GM12878 (cell line): ENCODE results near the gene OSBPL2. TPM values are rescaled to one million over a fixed set of nuclear protein-coding genes. Genes with fewer than 3 reads are reported as not detected.
A peak's percentile ranks its signal among the peaks of the same experiment; 100 is the strongest.

Experiments used
- ATAC-seq: fragments of 200-7000 bp; cut with Tn5 transposase; 3 replicates; pipeline ENCODE4 v1.9.1; 2020; ENCODE audit warnings: mild to moderate bottlenecking, moderate library complexity
- BruUV-seq: library from RNA; stranded (reverse); fragments of 400-500 nt; replicated peaks from 2 replicates; lab custom pipeline; 2021; lab: Mats Ljungman, UMichigan
- CTCF ChIA-PET: fragments of 300-600 bp; sonication (Branson Sonifier 250); formaldehyde crosslinking; extraction: SDS; loops from one replicate; lab custom pipeline; 2021; ENCODE audit warnings: inconsistent platforms; lab: Yijun Ruan, JAX
- POLR2A ChIA-PET: fragments of 350-600 bp; formaldehyde crosslinking; extraction: SDS; loops from one replicate; lab custom pipeline; 2021; ENCODE audit warnings: inconsistent platforms; lab: Charles Lee
- RAD21 ChIA-PET: fragments of 300-600 bp; sonication (Branson Sonifier 250); formaldehyde crosslinking; loops from one replicate; lab custom pipeline; 2023; ENCODE audit warnings: antibody characterized with exemption; ENCODE audit not compliant: unreplicated experiment; lab: Charles Lee
- SMC1A ChIA-PET: fragments of 300-600 bp; sonication (Branson Sonifier 250); formaldehyde crosslinking; loops from one replicate; lab custom pipeline; 2023; ENCODE audit not compliant: unreplicated experiment, uncharacterized antibody; lab: Charles Lee
- DNase-seq: peaks from one replicate; pipeline ENCODE4 v3.0.0-alpha.2; 2011; ENCODE audit warnings: low read depth, low spot score
- FAIRE-seq: peaks from 3 replicates; lab custom pipeline; 2011; peaks lifted over from hg19 to GRCh38; lab: Jason Lieb, UNC
- H2AFZ ChIP-seq: 2 replicates; pipeline ENCODE4 v1.6.0; 2011; ENCODE audit warnings: low read depth, low read length, control low read depth; ENCODE audit not compliant: control insufficient read depth
- H3K27ac ChIP-seq: 2 replicates; pipeline ENCODE4 v1.5.1; 2011; ENCODE audit warnings: control low read depth; ENCODE audit not compliant: control insufficient read depth, insufficient read depth
- H3K27me3 ChIP-seq, 2 experiments: replicated peaks in 1 of 2; 2 replicates each; pipeline versions ENCODE4 v1.6.0 to v1.6.1; 2011; ENCODE audit warnings: low read length in 1 of 2; ENCODE audit not compliant: control insufficient read depth in 2 of 2, insufficient read depth in 2 of 2
- H3K36me3 ChIP-seq, 2 experiments: 2 replicates each; pipeline ENCODE4 v1.5.1; 2011; ENCODE audit warnings: low read length in 1 of 2; ENCODE audit not compliant: control insufficient read depth in 2 of 2, insufficient read depth in 2 of 2
- H3K4me1 ChIP-seq: 2 replicates; pipeline ENCODE4 v1.6.1; 2011; ENCODE audit warnings: mild to moderate bottlenecking, low read length, moderate library complexity, mixed read lengths; ENCODE audit not compliant: control insufficient read depth, insufficient read depth
- H3K4me2 ChIP-seq: 2 replicates; pipeline ENCODE4 v1.6.0; 2011; ENCODE audit warnings: control low read depth; ENCODE audit not compliant: control insufficient read depth, insufficient read depth
- H3K4me3 ChIP-seq: fragments of 200-600 bp; sonication (generic); 2 replicates; pipeline ENCODE4 v1.5.1; 2016
- H3K79me2 ChIP-seq: 2 replicates; pipeline ENCODE4 v1.6.0; 2011; ENCODE audit warnings: low read length; ENCODE audit not compliant: control insufficient read depth, insufficient read depth
- H3K9ac ChIP-seq: 2 replicates; pipeline ENCODE4 v1.8.0; 2011; ENCODE audit warnings: low read length, control low read depth, mixed read lengths; ENCODE audit not compliant: control insufficient read depth, insufficient read depth
- H3K9me3 ChIP-seq: replicated peaks from 3 replicates; pipeline ENCODE4 v1.5.1; 2011; ENCODE audit warnings: mild to moderate bottlenecking, low read length; ENCODE audit not compliant: control insufficient read depth, insufficient read depth
- H4K20me1 ChIP-seq: 2 replicates; pipeline ENCODE4 v1.6.0; 2011; ENCODE audit not compliant: control insufficient read depth, insufficient read depth
- ATF3 ChIP-seq: IDR thresholded peaks from 2 replicates; pipeline ENCODE4 v1.6.1; 2011; ENCODE audit warnings: low read depth, mild to moderate bottlenecking, low read length, moderate library complexity, borderline replicate concordance; ENCODE audit errors: extremely low read depth
- BACH1 ChIP-seq: fragments of 450-650 bp; IDR thresholded peaks from 2 replicates; pipeline ENCODE4 v1.6.1; 2017; ENCODE audit warnings: mild to moderate bottlenecking, borderline replicate concordance
- CREB1 ChIP-seq: IDR thresholded peaks from 2 replicates; pipeline ENCODE4 v1.6.1; 2012; ENCODE audit warnings: low read depth, mild to moderate bottlenecking, inconsistent platforms
- ETV6 ChIP-seq, 2 experiments: fragments of 450-650 bp in 1 of 2; IDR thresholded peaks in 1 of 2; conservative IDR thresholded peaks in 1 of 2; 2 replicates each; pipeline ENCODE4 v1.6.1; 2014; ENCODE audit warnings: antibody characterized with exemption in 1 of 2, borderline replicate concordance in 1 of 2, low read depth in 1 of 2, mild to moderate bottlenecking in 1 of 2, moderate library complexity in 1 of 2
- HDAC2 ChIP-seq: fragments of 200-600 bp; sonication (generic); IDR thresholded peaks from 2 replicates; pipeline ENCODE4 v1.6.1; 2017
- HDGF ChIP-seq: fragments of 450-650 bp; IDR thresholded peaks from 2 replicates; pipeline ENCODE4 v1.6.1; 2016; ENCODE audit warnings: antibody characterized with exemption
- MYB ChIP-seq: fragments of 150-350 bp; IDR thresholded peaks from 2 replicates; pipeline ENCODE4 v1.6.1; 2014; ENCODE audit warnings: mild to moderate bottlenecking, low read depth, low read length, borderline replicate concordance
- NRF1 ChIP-seq: conservative IDR thresholded peaks from 2 replicates; pipeline ENCODE4 v1.6.1; 2011; ENCODE audit warnings: mild to moderate bottlenecking, low read depth, low read length, improper control_type of control experiment
- PML ChIP-seq: IDR thresholded peaks from 2 replicates; pipeline ENCODE4 v1.6.1; 2012; ENCODE audit warnings: low read length, inconsistent platforms
- RCOR1 ChIP-seq: conservative IDR thresholded peaks from 2 replicates; pipeline ENCODE4 v1.6.1; 2012; ENCODE audit warnings: low read depth, low read length, improper control_type of control experiment
- RELB ChIP-seq: fragments of 450-650 bp; IDR thresholded peaks from 2 replicates; pipeline ENCODE4 v1.6.1; 2017; ENCODE audit warnings: low read depth, mild to moderate bottlenecking, moderate library complexity
- REST ChIP-seq: IDR thresholded peaks from 2 replicates; pipeline ENCODE4 v1.6.1; 2012; ENCODE audit warnings: mild to moderate bottlenecking, low read depth, low read length
- SMAD5 ChIP-seq: IDR thresholded peaks from 2 replicates; pipeline ENCODE4 v1.6.1; 2016; ENCODE audit warnings: antibody characterized with exemption, low read depth
- SRF ChIP-seq, 2 experiments: IDR thresholded peaks; 2 replicates each; pipeline ENCODE4 v1.6.1; 2011; ENCODE audit warnings: low read depth in 2 of 2, low read length in 2 of 2, mild to moderate bottlenecking in 1 of 2, moderate library complexity in 1 of 2
- USF1 ChIP-seq: IDR thresholded peaks from 2 replicates; pipeline ENCODE4 v1.6.1; 2011; ENCODE audit warnings: borderline replicate concordance, low read depth, mild to moderate bottlenecking, moderate library complexity, mixed read lengths, low read length; ENCODE audit not compliant: insufficient read depth; ENCODE audit errors: extremely low read length
- ZNF384 ChIP-seq: IDR thresholded peaks from 2 replicates; pipeline ENCODE4 v1.6.1; 2012; ENCODE audit warnings: low read depth, mild to moderate bottlenecking, low read length, improper control_type of control experiment, borderline replicate concordance
- ZNF622 ChIP-seq: fragments of 450-650 bp; IDR thresholded peaks from 2 replicates; pipeline ENCODE4 v1.6.1; 2017; ENCODE audit warnings: mild to moderate bottlenecking, inconsistent platforms
- WGBS: methylation state at CpG from one replicate; pipeline ENCODE4 v1.1.6; 2016; ENCODE audit warnings: low lambda C conversion rate; ENCODE audit not compliant: insufficient replicate concordance, insufficient coverage; ENCODE audit errors: missing lambda C conversion rate; 5-methylcytosine and 5-hydroxymethylcytosine counted together
- in situ Hi-C: fragments of 300-500 bp; cut with MboI; formaldehyde crosslinking; loops from 9 replicates; pipeline ENCODE4 v1.14.3; 2018; ENCODE audit warnings: mixed read lengths
- intact Hi-C: fragments of 100-400 bp; cut with micrococcal nuclease; formaldehyde crosslinking; loops from one replicate; pipeline ENCODE4 v1.14.2; 2022; ENCODE audit not compliant: unreplicated experiment
- polyA plus RNA-seq, 11 experiments: library from polyadenylated mRNA; depleted of rRNA in 4 of 11; unstranded in 6 of 11; stranded (reverse) in 5 of 11; fragments of >200 nt; fragmentation: Nextera tagmentation in 4 of 11; fragmentation: Illumina TruSeq in 1 of 11; extraction: Ambion mirVana in 4 of 11; extraction: Trizol in 1 of 11; gene quantifications; 1 replicate in 1 of 11; 2 replicates in 10 of 11; pipeline versions ENCODE4 v1.2.1 to v1.2.3, GENCODE V29; 2011 to 2016; ENCODE audit warnings: inconsistent platforms in 2 of 11, missing spikeins in 2 of 11, low read depth in 1 of 11
- total RNA-seq, 4 experiments: library from RNA; depleted of rRNA in 3 of 4; stranded (reverse); fragments of >200 nt in 3 of 4; fragmentation: Illumina TruSeq in 1 of 4; extraction: Trizol in 1 of 4; gene quantifications; 2 replicates each; pipeline versions ENCODE4 v1.2.1 to v1.2.3, GENCODE V29; 2013 to 2021

Gene OSBPL2
- total and polyA plus RNA-seq, 10 of the 15 experiments (the other 5 are each of a cell fraction or from before 2014, with no cell fraction given): 2.8 to 22.3 (median 14.7) TPM

- no peak for ATAC-seq
- intact Hi-C loops (no loop called here), in situ Hi-C loops (loop anchor here (5.0 to 10.0 kb wide), 2 partner anchors 74 to 307 kb away; no protein-coding TSS in a partner anchor)
- no peak for FAIRE-seq
- TF ChIP-seq HDGF: no peak
- TF ChIP-seq CREB1: no peak
- TF ChIP-seq RCOR1: no peak
- TF ChIP-seq BACH1: no peak
- no peak for TF ChIP-seq ATF3
- no peak for TF ChIP-seq USF1
- no peak for TF ChIP-seq HDAC2
- no peak for TF ChIP-seq PML
- TF ChIP-seq RELB: no peak
- no peak for TF ChIP-seq ETV6 (conservative IDR thresholded peaks at IDR 0.05 in 1 of 2, IDR thresholded peaks at IDR 0.05 in 1 of 2; ENCODE audit: borderline replicate concordance in 1 of 2, low read depth in 1 of 2)
- TF ChIP-seq REST: no peak
- no peak for TF ChIP-seq ZNF622
- TF ChIP-seq SMAD5: no peak
- no peak for TF ChIP-seq ZNF384
- TF ChIP-seq NRF1: no peak
- no peak for TF ChIP-seq MYB
- no peak for TF ChIP-seq SRF (IDR thresholded peaks at IDR 0.05; ENCODE audit: low read depth in 2 of 2, low read length in 2 of 2)
- no peak overlapping the region for H3K27ac ChIP-seq
- no peak overlapping the region for H3K9ac ChIP-seq
- H3K36me3 ChIP-seq: peaks cover 15 to 26% of the 10 kb centered on the region in 2 experiments; a peak in 3 of 4 replicates
- peaks cover 31% of the 10 kb centered on the region for H3K79me2 ChIP-seq
- no peak overlapping the region for H2AFZ ChIP-seq
- peaks cover 10% of the 10 kb centered on the region for H3K4me1 ChIP-seq
- POLR2A ChIA-PET: no interaction called here
- RAD21 ChIA-PET: no interaction called here
- no peaks in the 10 kb centered on the region for H3K9me3 ChIP-seq
- peaks cover 13% of the 10 kb centered on the region for H4K20me1 ChIP-seq
- CTCF ChIA-PET: no interaction called here
- H3K4me3 ChIP-seq: no peak overlapping the region
- BruUV-seq: TSS peak; percentile 29
- 92% methylated on average over 24 of the region's 29 CpGs for WGBS
- SMC1A ChIA-PET: no interaction called here
- H3K27me3 ChIP-seq: no peaks in the 10 kb centered on the region
- DNase-seq: no peak
- no peak overlapping the region for H3K4me2 ChIP-seq
Measured at GRCh38 chr20:62308102-62308822, 69.9 kb downstream of the OSBPL2 start.
